ACC112 (cell line): ENCODE measurements around the gene EXPH5.
A peak's percentile ranks its signal among the peaks of the same experiment; 100 is the strongest.

Experiments used
- H2AFZ ChIP-seq: fragments of 200-600 bp; sonication (generic); one replicate; pipeline ENCODE4 v1.6.0; 2017; ENCODE audit warnings: antibody characterized with exemption, low read length; ENCODE audit not compliant: unreplicated experiment
- H3K27ac ChIP-seq: fragments of 200-600 bp; sonication (generic); 2 replicates; pipeline ENCODE4 v1.5.1; 2014; ENCODE audit warnings: low read depth, mild to moderate bottlenecking, antibody characterized with exemption, low read length, moderate library complexity
- H3K27me3 ChIP-seq: fragments of 200-600 bp; sonication (generic); 2 replicates; pipeline ENCODE4 v1.6.1; 2014; ENCODE audit warnings: mild to moderate bottlenecking, antibody characterized with exemption, low read length, moderate library complexity, mixed read lengths; ENCODE audit not compliant: insufficient read depth
- H3K36me3 ChIP-seq: fragments of 200-600 bp; sonication (generic); 2 replicates; pipeline ENCODE4 v1.6.1; 2016; ENCODE audit warnings: mild to moderate bottlenecking, antibody characterized with exemption, low read length, moderate library complexity, mixed read lengths; ENCODE audit not compliant: insufficient read depth
- H3K4me1 ChIP-seq: fragments of 200-600 bp; sonication (generic); one replicate; pipeline ENCODE4 v1.6.1; 2016; ENCODE audit warnings: low read length, mixed read lengths; ENCODE audit not compliant: insufficient read depth, unreplicated experiment, control insufficient read depth
- H3K4me3 ChIP-seq: fragments of 200-600 bp; sonication (generic); 2 replicates; pipeline ENCODE4 v1.5.1; 2014; ENCODE audit warnings: mild to moderate bottlenecking, low read depth, low read length
- H3K79me2 ChIP-seq: fragments of 200-600 bp; sonication (generic); one replicate; pipeline ENCODE4 v1.6.0; 2016; ENCODE audit warnings: low read length; ENCODE audit not compliant: control insufficient read depth, unreplicated experiment, insufficient read depth

EXPH5 gene

DNA sequence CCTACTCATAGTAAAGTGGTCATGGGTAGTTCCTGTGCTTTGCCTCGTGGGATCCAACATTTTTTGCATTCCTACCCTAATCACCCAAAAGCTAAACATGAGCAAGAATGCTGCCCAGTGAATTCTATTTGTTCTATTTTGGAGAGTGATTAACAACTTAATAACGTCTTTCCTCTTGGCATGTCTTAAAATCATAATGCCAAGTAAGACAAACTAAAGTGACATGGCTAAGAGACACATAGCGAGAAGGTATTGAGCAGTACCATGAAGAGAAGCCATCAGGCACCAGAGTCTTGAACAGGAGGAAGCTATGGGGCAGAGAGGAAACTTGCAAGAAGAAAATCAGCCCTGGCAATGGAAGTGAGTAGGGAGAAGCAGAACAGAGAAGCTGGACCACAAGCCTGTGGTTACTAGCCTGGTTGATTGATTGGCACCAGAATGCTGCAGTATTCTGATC, 32.0 kb downstream of the EXPH5 start:
- no peaks in the 10 kb centered on the region for H3K36me3 ChIP-seq
- H3K4me3 ChIP-seq = no peak overlapping the region
- H3K79me2 ChIP-seq = no peaks in the 10 kb centered on the region
- no peaks in the 10 kb centered on the region for H3K27me3 ChIP-seq
- peak overlapping the region; percentile 34 for H2AFZ ChIP-seq
- peaks cover 41% of the 10 kb centered on the region for H3K4me1 ChIP-seq
- no peak overlapping the region for H3K27ac ChIP-seq

DNA sequence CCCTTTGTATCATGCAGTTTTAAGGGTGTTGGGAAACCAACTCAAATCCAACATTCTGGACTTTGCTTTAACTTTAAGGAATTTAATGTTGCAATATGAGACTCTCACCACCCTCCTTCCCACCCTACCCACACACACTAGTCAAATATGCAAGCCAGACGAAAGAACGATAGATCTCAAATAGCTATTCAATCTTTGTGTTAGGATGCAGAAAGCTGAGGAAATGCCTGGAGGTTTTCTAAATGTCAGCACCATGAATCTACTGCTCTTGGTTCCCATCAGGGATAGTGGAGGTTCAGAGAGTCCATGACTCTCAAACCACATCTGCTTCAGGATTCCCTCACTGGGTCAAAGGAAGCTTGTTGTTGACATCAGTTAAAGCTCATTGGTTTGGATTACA, 33.7 kb downstream of the EXPH5 start:
- Histone ChIP-seq H3K4me1 (peaks cover 41% of the 10 kb centered on the region), H3K36me3 (no peaks in the 10 kb centered on the region), H3K4me3 (peak overlapping the region; percentile 60)

DNA sequence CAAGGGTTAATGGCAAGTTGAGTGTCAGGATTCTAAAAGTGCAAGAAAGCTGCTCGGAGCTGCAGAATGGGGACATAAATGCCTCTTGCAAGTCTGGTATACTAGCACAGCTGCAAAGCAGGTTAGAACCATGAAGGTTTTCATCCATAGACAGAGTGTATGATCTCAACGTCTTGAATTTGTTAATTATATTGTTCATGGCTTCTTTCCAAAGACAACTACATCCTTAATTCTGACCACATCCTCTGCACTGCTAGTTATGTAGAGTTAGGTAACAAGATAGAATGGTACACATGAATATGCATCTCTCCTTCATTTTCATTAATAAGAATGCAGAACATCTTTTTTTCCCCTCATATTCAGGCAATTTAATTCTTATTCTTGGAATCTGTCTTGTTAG, 34.2 kb downstream of the EXPH5 start:
- Histone ChIP-seq H3K4me1 (peaks cover 41% of the 10 kb centered on the region), H3K4me3 (peak overlapping the region; percentile 60), H3K27ac (peak overlapping the region; percentile 53; the same call in 1 of the 2 replicates), H2AFZ (no peak overlapping the region), H3K36me3 (no peaks in the 10 kb centered on the region), H3K27me3 (no peaks in the 10 kb centered on the region), H3K79me2 (no peaks in the 10 kb centered on the region)

More for the DNA sequence above, 33.7 kb downstream of the EXPH5 start:
- H3K79me2 ChIP-seq = no peaks in the 10 kb centered on the region
- H3K27me3 ChIP-seq = no peaks in the 10 kb centered on the region
- H3K27ac ChIP-seq = peak overlapping the region; percentile 53
- peak overlapping the region; percentile 34 for H2AFZ ChIP-seq

DNA sequence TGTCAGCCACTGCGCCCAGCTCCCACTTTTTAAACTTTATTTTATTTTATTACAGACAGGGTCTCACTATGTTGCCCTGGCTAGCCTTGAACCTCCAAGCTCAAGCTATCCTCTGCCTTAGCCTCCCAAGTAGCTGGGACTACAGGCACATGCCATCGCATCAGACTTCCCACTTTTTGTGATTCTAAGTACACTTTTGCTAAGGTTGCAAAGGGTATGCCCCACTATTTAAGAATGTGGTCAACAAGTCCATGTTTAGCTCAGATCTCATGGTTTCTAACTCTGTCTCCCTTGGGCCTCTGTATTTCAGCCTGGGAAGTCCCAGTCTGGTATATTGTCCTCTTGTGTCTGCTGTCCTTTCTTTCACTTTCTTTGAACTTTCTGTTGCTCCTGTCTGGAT, 35.3 kb downstream of the EXPH5 start:
- Histone ChIP-seq H3K36me3 (no peaks in the 10 kb centered on the region), H3K79me2 (no peaks in the 10 kb centered on the region), H3K4me1 (peaks cover 41% of the 10 kb centered on the region), H3K27me3 (no peaks in the 10 kb centered on the region), H2AFZ (no peak overlapping the region), H3K4me3 (no peak overlapping the region), H3K27ac (no peak overlapping the region)

DNA sequence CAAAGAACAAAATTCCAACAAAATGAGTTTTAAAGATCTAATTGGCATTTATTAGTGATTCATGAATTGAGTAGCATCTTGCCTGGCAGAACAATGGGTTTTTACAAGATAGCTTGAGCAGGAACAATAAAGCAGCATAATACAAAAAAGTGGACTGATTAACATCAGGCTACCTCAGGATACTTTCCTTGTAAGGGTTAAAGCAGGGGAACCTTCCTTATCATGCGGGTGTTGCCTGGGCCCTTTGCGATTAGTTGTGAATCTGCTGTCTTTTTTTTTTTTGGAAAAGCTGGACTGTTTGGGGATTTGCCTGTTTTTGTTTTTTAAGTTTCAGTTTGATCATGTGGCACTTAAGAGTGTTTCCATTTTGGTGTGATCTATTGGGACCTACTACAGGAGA, 37.5 kb downstream of the EXPH5 start:
- Histone ChIP-seq H3K36me3 (no peaks in the 10 kb centered on the region), H3K4me1 (peaks cover 29% of the 10 kb centered on the region), H3K4me3 (no peak overlapping the region), H3K27ac (no peak overlapping the region), H2AFZ (no peak overlapping the region), H3K79me2 (no peaks in the 10 kb centered on the region), H3K27me3 (no peaks in the 10 kb centered on the region)

DNA sequence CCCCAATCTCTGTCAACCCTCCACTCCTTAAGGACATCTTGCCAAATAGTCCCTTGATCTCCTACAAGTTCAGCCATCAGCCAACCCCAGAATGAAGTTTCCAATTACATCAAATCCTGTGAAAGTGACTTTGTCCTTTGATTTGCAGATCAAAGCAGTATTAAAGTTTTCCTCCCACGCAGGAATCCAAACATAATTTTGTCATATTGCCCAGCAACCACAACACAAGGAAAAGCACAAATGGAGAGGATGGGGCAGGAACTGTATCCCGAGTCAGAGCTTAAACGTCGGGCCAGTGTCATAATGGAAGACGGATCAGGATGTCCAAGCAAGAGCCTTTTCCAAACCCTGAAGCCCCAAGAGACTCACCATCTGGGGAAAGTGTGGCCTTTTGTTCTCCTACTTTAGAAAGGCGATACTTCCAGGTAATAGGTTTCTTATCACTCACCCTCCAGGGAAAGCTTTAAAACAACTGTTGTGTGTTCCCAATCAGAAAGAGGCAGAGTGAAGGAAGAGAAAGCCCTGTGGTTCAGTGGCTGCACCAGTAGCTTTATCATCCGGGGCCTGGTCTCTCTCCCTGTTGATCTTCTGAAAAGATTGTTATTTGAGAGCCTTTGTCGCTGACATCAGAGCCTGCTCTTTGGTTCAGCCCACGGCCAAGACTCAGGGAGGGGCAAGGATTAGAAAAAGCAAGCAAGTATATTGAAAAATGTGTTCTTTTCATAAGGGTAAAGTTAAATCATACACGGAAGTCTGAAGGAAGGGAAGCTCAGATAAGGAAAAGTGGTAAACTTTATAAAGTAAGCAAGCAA, 41.7 kb downstream of the EXPH5 start:
- Histone ChIP-seq H3K36me3 (no peaks in the 10 kb centered on the region), H3K27ac (no peak overlapping the region), H3K27me3 (no peaks in the 10 kb centered on the region), H3K79me2 (no peaks in the 10 kb centered on the region), H3K4me1 (no peaks in the 10 kb centered on the region), H3K4me3 (no peak overlapping the region), H2AFZ (no peak overlapping the region)

DNA sequence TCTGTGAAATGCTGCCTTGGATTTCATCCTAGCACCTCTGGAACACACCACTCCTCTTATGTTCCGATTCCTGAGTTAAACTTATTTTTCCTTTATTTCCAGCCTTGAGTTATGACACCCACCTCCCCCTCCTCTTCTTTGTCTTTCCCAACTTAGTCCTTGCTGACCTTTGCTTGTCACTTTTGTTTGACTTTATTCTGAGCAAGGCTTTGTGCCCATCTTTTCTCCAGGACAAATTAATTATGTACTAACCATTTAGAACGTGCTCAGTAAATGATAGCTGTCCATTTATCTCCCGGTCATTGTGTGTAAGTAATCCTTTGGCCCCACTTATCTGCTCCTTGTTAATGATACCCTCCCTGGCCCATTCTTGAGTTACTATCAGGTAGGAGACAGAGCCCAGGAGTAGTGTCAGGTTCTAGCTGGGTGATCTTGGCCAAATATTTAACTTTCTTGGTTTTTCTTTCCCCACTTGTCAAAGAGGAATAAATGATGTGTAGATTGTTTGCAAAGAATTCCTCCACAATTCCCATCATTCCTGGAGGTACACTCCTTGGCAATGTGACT, 44.2 kb downstream of the EXPH5 start:
- H2AFZ ChIP-seq = no peak overlapping the region
- no peak overlapping the region for H3K4me3 ChIP-seq
- no peak overlapping the region for H3K27ac ChIP-seq
- no peaks in the 10 kb centered on the region for H3K36me3 ChIP-seq
- H3K4me1 ChIP-seq = no peaks in the 10 kb centered on the region
- H3K27me3 ChIP-seq = no peaks in the 10 kb centered on the region
- no peaks in the 10 kb centered on the region for H3K79me2 ChIP-seq

DNA sequence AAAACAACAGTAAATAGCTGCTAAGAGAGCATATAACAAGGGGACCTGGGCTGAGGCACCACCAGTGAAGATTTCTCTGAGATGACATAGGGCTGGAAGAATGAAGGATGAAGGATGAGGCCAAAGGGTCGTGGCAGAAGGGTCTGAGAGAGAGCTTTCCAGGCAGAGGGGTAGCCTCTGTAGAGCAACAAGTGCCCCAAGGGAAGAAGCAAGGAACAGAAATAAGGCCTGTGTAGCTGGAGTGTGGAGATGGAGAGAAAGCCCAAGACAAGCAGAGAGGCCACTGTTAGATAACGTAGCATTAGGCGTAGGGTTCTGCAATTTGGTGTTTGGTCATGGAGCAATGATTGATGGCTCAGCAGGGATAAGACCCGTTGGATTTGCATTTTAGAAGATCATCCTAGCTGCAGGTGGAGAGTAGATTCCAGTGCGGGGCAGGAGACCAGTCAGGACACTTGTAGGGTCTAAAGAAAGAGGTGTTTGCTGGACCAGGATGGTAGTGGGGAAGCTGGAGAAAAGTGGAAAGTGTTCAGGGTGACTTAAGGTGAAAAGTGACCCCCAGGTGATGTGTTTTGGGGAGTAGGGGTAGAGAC, 47.6 kb downstream of the EXPH5 start:
- no peaks in the 10 kb centered on the region for H3K79me2 ChIP-seq
- H3K4me1 ChIP-seq = no peaks in the 10 kb centered on the region
- H3K27ac ChIP-seq = no peak overlapping the region
- H3K27me3 ChIP-seq = no peaks in the 10 kb centered on the region
- H2AFZ ChIP-seq = no peak overlapping the region
- H3K4me3 ChIP-seq = no peak overlapping the region
- H3K36me3 ChIP-seq = no peaks in the 10 kb centered on the region

DNA sequence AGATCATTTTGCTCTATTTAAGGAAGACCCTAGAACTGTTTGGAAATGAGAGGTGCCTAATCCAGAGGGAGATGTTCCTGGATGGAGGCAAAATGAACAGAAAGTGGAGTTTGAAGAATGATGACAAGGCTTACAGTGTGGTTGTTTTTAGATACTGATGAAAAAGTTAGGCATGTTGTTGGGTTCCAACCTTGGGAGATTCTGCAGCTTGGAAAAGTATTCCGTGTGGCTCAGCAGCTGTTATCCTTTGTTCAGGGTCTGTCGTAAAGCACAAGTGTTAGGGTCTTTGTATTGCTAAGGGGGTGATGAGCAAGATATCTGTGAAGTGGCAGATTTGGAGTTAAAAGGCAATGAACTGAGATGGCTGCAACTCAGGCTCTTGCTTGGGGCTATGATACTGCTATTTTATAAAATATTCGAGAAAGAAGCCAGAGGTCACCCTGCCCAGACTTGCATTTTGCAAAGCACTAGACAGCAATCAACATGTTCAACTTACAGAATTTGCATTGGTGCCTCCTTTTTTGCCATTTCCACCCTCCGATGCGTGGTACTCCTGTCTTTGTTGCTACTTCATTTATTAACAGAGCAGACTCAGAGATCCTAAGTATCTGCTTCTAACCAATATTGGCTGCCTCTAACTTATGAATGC, 50.1 kb downstream of the EXPH5 start:
- Histone ChIP-seq H3K4me1 (no peaks in the 10 kb centered on the region), H3K79me2 (no peaks in the 10 kb centered on the region), H3K36me3 (no peaks in the 10 kb centered on the region), H3K4me3 (no peak overlapping the region), H2AFZ (no peak overlapping the region), H3K27me3 (no peaks in the 10 kb centered on the region), H3K27ac (no peak overlapping the region)

DNA sequence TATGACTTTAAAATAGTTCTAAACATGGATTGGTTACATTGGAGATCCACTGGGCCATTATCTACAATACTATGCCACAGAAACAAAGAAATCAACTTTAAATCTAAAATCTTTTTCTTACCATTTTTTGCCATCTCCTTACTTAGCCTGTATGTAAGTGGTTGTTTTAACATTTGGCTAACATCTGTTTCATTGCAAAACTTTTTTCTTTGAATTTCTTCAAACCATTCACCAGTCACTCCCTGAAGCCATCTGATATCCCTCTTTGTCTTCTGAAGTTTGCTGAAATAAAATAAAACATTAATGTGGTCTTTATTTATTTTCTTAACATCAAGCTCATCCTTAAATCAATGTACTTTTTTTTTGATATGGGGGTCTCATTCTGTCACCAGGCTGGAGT, 52.0 kb downstream of the EXPH5 start:
- Histone ChIP-seq H3K27me3 (no peaks in the 10 kb centered on the region), H2AFZ (no peak overlapping the region), H3K79me2 (no peaks in the 10 kb centered on the region)

More for the DNA sequence above, 52.0 kb downstream of the EXPH5 start:
- Histone ChIP-seq H3K27ac (no peak overlapping the region), H3K36me3 (no peaks in the 10 kb centered on the region), H3K4me3 (no peak overlapping the region), H3K4me1 (no peaks in the 10 kb centered on the region)
